SK-N-MC (cell line): ENCODE data around the gene ACOT13.

Experiments used
- EZH2 ChIP-seq: fragments of 200-600 bp; sonication (generic); IDR thresholded peaks from one replicate; pipeline ENCODE4 v1.6.1; 2017; ENCODE audit warnings: antibody characterized with exemption
- FOXP2 ChIP-seq: optimal IDR thresholded peaks from 2 replicates; pipeline ENCODE3; 2011; ENCODE audit warnings: mild to moderate bottlenecking, moderate library complexity; ENCODE audit not compliant: insufficient read depth; ENCODE audit errors: extremely low read length, control extremely low read depth
- POLR2AphosphoS5 ChIP-seq: IDR thresholded peaks from 2 replicates; pipeline ENCODE4 v1.6.1; 2012; ENCODE audit warnings: mild to moderate bottlenecking, low read depth, low read length, borderline replicate concordance

- no peak for TF ChIP-seq POLR2AphosphoS5
- no peak for TF ChIP-seq EZH2
- no peak for TF ChIP-seq FOXP2
These were observed 46.2 kb upstream of the ACOT13 start for GRCh38 chr6:24620637-24621036.
